Spleen (tissue), 7 donors: Measurements from ENCODE around the gene PGRMC2.

ENCODE experiments used
- POLR2A ChIP-seq, 3 donors: fragments of 450-650 bp; IDR thresholded peaks; one replicate each; pipeline ENCODE4 v1.5.1; 2017; ENCODE audit warnings: antibody characterized with exemption in 3 of 3, mild to moderate bottlenecking in 1 of 3
- POLR2AphosphoS5 ChIP-seq, 3 donors: sonication (generic); formaldehyde crosslinking; IDR thresholded peaks; one replicate each; pipeline ENCODE4 v1.5.1; 2017; ENCODE audit warnings: antibody characterized with exemption in 3 of 3
- TF ChIP-seq, protein P1 (sequence below), 11 experiments: fragments of 200-600 bp in 7 of 11; fragments of 450-650 bp in 4 of 11; sonication (generic) in 4 of 11; IDR thresholded peaks in 8 of 11; conservative IDR thresholded peaks in 3 of 11; 1 replicate in 7 of 11; 2 replicates in 4 of 11; pipeline versions ENCODE4 v1.4.0 to v1.8.0; 2016 to 2021; ENCODE audit warnings: antibody characterized with exemption in 11 of 11, inconsistent platforms in 4 of 11, mild to moderate bottlenecking in 1 of 11
- donor health status: DM: no; HTN: no; CAD: no; lungs with moderate emphysema.
- donor health status: DM: no; HTN: no; CAD: no.
- donor health status: DM: no; HTN: no; CAD: no.

DNA sequence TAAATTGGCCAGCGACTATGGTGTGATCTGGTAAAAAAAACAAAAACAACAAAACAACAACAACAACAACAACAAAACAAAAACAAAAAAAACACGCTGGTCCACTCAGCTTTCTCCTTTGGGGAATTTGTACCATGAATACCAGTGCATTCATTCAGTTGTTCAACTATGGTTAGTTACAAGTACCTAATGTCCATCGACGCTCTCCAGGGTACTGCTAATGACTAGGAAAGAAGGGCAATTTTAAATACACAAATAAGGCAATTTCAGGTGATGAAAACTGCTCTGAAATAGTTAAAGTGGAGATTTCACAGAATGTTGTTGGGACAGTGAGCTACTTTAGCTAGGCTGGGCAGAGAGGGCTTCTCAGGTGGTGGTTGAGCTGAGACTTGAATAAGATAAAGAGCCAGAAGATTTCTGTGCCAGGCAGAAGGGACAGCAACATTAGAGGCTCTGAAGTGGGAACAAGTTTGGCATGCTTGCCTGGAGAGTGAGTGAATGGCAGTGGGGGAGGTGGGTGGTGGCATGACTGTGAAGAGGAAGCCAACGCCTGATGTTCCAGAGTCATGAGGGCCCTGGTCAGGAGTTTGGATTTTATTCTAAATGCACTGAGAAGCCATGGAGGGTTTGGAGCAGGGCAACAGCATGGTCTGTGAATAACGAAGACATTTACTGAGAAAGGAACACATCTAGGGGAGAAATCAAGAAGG is 45.9 kb upstream of the PGRMC2 start:
- TF ChIP-seq POLR2A (IDR thresholded peaks at IDR 0.05), result no peak
- TF ChIP-seq, protein P1, sequence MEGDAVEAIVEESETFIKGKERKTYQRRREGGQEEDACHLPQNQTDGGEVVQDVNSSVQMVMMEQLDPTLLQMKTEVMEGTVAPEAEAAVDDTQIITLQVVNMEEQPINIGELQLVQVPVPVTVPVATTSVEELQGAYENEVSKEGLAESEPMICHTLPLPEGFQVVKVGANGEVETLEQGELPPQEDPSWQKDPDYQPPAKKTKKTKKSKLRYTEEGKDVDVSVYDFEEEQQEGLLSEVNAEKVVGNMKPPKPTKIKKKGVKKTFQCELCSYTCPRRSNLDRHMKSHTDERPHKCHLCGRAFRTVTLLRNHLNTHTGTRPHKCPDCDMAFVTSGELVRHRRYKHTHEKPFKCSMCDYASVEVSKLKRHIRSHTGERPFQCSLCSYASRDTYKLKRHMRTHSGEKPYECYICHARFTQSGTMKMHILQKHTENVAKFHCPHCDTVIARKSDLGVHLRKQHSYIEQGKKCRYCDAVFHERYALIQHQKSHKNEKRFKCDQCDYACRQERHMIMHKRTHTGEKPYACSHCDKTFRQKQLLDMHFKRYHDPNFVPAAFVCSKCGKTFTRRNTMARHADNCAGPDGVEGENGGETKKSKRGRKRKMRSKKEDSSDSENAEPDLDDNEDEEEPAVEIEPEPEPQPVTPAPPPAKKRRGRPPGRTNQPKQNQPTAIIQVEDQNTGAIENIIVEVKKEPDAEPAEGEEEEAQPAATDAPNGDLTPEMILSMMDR (IDR thresholded peaks at IDR 0.05 in 8 of 11, conservative IDR thresholded peaks at IDR 0.05 in 3 of 11), result no peak
- no peak for TF ChIP-seq POLR2AphosphoS5 (IDR thresholded peaks at IDR 0.05)
